SU-DHL-6 (cell line): ENCODE results near the gene TWSG1.

ENCODE experiments used
- EZH2phosphoT487 ChIP-seq: fragments of 200-600 bp; sonication (generic), shearing (Covaris generic); conservative IDR thresholded peaks from 2 replicates; pipeline ENCODE4 v1.6.1; 2018; ENCODE audit warnings: mild to moderate bottlenecking, antibody characterized with exemption, low read length, moderate library complexity, mixed read lengths
- TF ChIP-seq, protein P1 (sequence below): fragments of 200-600 bp; sonication (generic); IDR thresholded peaks from one replicate; pipeline ENCODE4 v1.5.1; 2017; ENCODE audit warnings: antibody characterized with exemption, mild to moderate bottlenecking, low read length, moderate library complexity; ENCODE audit not compliant: insufficient read depth, poor library complexity, severe bottlenecking

DNA sequence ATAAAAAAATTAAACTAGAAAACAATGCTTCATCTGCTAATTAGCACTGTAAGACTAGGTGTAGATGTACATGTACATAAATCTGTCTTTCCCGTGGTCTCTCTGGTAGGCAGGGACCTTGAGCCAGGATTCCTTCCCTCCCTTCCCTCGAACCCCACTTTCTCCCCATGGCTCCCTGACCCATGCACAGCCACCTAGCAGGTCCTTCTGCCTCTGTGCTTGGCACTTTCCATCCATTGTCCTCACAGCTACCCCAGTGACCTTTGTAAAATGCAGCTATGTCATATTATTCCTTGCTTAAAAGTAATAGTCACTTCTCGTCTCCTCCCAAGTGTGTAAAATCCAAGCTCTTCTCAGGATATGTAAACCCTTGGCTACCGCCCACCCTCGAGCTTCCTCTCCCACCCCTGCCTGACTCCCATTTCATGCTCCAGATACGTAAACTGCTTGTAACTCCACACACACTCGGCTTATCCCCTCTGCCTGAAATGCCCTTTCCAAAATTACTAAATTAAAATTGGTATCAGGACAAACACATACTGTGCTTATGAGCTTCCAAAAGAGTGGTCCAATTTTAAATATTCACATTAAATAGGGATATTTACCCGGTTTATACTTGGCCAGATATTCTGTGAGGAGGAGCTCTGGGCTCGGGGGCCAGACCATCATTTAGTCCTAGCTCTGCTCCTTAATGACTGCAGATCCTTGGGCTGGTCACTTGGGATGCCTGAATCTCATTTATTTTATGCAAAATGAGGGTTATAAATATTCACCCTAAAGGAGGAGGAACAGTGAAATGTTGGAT is 86.7 kb downstream of the TWSG1 start:
- TF ChIP-seq, protein P1, sequence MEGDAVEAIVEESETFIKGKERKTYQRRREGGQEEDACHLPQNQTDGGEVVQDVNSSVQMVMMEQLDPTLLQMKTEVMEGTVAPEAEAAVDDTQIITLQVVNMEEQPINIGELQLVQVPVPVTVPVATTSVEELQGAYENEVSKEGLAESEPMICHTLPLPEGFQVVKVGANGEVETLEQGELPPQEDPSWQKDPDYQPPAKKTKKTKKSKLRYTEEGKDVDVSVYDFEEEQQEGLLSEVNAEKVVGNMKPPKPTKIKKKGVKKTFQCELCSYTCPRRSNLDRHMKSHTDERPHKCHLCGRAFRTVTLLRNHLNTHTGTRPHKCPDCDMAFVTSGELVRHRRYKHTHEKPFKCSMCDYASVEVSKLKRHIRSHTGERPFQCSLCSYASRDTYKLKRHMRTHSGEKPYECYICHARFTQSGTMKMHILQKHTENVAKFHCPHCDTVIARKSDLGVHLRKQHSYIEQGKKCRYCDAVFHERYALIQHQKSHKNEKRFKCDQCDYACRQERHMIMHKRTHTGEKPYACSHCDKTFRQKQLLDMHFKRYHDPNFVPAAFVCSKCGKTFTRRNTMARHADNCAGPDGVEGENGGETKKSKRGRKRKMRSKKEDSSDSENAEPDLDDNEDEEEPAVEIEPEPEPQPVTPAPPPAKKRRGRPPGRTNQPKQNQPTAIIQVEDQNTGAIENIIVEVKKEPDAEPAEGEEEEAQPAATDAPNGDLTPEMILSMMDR, result no peak
- TF ChIP-seq EZH2phosphoT487, result no peak
